Myometrial cell (primary cell): ENCODE measurements around the gene JAKMIP1. TPM values are rescaled to one million over a fixed set of nuclear protein-coding genes. Genes with fewer than 3 reads are reported as not detected.

Experiments used
- total RNA-seq: library from RNA; depleted of rRNA; stranded (reverse); fragments of >200 nt; gene quantifications from 2 replicates; pipeline ENCODE4 v1.2.3, GENCODE V29; 2015

Gene JAKMIP1
- total RNA-seq, result not detected in 2 replicates

DNA sequence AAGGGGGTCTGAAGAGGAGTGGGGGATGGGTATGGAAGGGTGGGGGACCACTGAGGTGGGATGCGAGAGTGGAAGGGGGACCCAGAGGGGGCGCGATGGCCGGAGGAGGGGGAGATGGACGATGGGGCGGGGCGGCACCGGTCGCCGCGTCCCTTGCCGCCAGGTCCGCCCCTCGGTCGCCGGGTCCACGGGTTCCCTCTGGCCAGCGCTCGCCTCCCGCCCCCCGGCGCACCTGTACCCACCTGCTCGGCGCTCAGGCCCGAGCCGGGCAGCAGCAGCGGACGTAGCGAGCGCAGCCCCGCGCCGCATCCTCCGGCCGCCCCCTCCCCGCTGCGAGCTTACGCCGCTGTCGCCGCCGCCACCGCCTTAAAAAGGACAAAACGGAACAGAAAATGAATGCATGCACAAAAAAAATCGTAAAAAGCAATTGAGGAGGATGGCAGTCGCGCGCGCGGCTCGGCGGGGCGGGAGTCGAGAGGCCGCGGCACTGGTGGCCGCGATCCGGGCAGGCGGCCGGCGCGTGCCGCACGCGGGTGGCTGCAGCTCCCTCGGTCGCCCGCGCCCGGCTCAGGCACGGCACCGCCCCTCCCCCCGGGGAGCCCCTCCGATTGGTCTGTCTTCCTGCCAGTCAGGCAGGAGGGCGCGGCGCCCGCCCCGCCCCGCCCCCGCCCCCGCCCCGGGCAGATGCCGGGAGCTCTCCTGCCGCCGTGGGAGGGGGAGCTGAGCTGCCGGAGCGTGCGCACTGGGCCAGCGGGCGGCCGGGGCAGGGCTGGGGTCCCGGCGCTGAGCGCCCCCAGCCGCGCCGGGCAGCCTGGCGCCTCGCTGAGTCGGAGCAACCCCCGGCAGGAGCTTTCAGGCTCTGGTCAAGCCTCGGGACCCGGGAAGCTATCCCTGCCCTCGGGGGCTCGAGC, at the start of gene JAKMIP1:
Gene JAKMIP1 (minus strand): TSS at position 539 of the 911 bp plus-strand sequence. CDS start 87,699 bp downstream, outside the sequence.

DNA sequence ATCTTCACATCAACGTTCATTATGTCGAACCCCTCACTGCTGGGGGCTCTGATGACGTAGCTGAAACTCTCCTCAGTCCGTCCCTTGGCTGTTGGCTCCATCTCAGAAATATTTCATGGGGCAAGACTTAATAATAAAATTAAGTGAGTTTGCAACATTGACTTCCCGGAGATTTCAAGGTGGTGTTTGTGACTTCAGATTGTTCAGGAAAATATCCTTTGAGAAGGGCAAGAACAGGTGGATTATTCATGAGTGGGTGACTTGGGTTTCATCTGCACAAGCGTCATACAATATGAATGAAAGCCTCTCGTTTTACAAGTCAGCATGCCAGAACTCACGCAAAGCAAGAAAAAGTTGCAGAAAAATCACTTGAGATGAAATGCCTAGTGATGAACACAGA, 182.0 kb downstream of the JAKMIP1 start, which contains the start of gene C4orf50:
Gene C4orf50 (minus strand): TSS at position 101 of the 400 bp plus-strand sequence.

Other genes with a start within 250 kb of the JAKMIP1 start
- gene C4orf50, start 182.1 kb downstream of the JAKMIP1 start, total RNA-seq, result not detected in 2 replicates
- 31.9 and 41.2 TPM in 2 replicates for gene WFS1, start 69.3 kb upstream of the JAKMIP1 start, total RNA-seq